IPS-15b (cell line): Measurements from ENCODE around the gene CRIP1.

Experiments
- H3K27me3 ChIP-seq: one replicate; pipeline ENCODE4 v1.6.1; 2013; ENCODE audit warnings: low read length; ENCODE audit not compliant: control insufficient read depth, insufficient read depth
- H3K36me3 ChIP-seq: one replicate; pipeline ENCODE4 v1.6.1; 2013; ENCODE audit warnings: low read length; ENCODE audit not compliant: control insufficient read depth, insufficient read depth
- H3K4me1 ChIP-seq: one replicate; pipeline ENCODE4 v1.6.1; 2013; ENCODE audit warnings: mild to moderate bottlenecking, low read length; ENCODE audit not compliant: control insufficient read depth, insufficient read depth
- H3K4me3 ChIP-seq: one replicate; pipeline ENCODE4 v1.5.1; 2013; ENCODE audit warnings: low read depth, low read length
- H3K9ac ChIP-seq: one replicate; pipeline ENCODE4 v1.6.1; 2013; ENCODE audit warnings: low read depth, mild to moderate bottlenecking, low read length
- H3K9me3 ChIP-seq: one replicate; pipeline ENCODE4 v1.6.1; 2013; ENCODE audit warnings: mild to moderate bottlenecking, low read length; ENCODE audit not compliant: control insufficient read depth, insufficient read depth

Gene CRIP1

DNA sequence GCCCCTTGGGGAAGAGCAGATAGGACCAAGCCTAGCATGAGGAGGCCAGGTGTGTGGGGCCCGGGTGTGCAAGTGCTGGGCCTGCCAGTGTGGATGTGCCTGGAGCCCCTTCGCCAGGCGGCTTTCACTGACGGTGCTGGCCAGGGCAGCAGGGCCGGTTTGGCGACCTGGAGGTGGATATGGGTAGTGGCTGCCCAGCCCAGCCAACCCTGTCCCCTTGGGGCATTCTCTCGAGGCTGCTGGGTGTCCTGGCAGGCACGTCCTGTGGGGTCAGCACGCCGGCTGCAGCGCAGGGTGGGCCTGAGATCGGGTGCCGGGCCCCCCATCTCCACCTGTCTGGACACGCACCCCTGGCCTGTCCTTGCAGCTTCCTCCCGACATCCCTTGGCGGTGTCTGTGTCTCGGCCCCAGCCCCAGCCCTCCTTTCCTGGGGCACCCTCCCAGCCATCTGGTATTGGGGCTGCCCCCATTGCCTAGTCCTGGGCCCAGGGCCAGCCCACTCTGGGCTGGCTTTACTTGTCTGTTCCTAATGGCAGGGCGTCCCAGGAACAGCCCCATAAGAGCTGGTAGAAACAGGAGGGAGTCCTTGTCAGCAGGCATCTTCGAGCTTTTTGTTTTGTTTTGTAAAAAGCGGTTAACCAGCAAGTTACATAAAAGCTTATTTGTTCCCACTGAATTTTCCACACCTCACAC lies 19.3 kb upstream of the CRIP1 start:
- no peak overlapping the region for H3K9ac ChIP-seq
- no peak overlapping the region for H3K4me3 ChIP-seq
- H3K36me3 ChIP-seq: peaks cover 57% of the 10 kb centered on the region
- H3K9me3 ChIP-seq: no peaks in the 10 kb centered on the region
- H3K4me1 ChIP-seq: no peaks in the 10 kb centered on the region
- H3K27me3 ChIP-seq: no peaks in the 10 kb centered on the region

DNA sequence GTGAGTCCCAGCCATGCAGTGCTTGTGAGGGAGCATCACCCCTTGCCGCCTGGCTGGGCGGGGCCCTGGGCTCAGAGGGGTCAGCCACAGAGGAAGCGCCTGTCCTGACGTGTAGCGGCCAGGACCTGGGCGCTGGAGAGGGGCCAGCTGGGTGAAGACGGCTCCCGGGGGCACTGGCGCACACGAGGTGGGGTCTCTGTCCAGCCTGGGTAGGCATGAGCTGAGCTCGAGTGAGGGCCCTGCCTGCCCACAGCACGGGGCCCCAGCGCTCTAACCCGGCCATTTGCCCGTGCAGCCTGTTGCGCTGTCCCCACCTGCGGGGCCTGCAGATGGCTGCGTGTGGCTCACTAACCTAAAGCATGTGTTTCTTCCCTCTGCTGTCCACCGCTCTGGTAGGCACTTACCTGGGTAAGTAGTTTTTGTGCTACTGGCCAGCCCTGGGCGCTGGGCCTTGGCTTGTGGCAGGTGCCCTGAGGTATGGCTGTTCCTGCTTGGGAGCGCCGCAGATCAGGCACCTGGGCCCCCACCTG lies 18.7 kb upstream of the CRIP1 start:
- Histone ChIP-seq H3K9me3 (no peaks in the 10 kb centered on the region), H3K4me3 (no peak overlapping the region), H3K9ac (no peak overlapping the region), H3K36me3 (peaks cover 55% of the 10 kb centered on the region), H3K4me1 (no peaks in the 10 kb centered on the region), H3K27me3 (no peaks in the 10 kb centered on the region)

DNA sequence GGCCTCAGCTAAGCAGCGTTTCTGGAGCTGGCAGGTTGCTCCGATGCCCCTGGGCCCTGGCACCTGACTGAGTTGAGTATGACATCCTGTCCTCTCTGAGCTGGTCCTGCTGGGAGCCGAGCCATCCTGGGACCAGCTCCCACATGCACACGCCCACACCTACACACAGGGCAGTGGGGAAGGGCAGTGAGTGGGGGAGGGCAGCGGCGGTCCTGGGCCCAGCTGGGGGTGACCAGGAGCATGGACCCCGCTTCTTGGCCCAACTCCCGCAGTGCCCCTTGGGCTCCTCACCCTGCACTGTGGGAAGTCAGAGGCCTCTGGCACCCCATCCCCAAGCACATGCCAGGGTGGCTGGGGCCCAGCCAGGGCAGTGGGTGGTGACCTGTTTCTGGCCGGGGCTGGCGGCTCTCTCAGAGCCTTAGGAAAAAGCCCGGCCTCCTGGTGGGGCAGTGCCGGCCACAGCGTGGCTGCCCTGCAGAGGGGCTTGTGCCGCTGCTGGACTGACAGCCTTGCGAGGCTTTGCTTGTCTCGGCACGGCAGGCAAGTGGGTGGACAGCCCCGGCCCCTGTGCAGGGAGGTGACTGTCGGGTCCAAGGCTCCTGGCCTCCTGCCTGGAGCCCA lies 18.0 kb upstream of the CRIP1 start:
- Histone ChIP-seq H3K27me3 (no peaks in the 10 kb centered on the region), H3K9ac (no peak overlapping the region), H3K4me3 (no peak overlapping the region), H3K4me1 (no peaks in the 10 kb centered on the region), H3K36me3 (peaks cover 48% of the 10 kb centered on the region), H3K9me3 (no peaks in the 10 kb centered on the region)

GRCh38 chr14:105469456-105470349 lies 17.0 kb upstream of the CRIP1 start:
- H3K9ac ChIP-seq: no peak overlapping the region
- H3K9me3 ChIP-seq: no peaks in the 10 kb centered on the region
- no peak overlapping the region for H3K4me3 ChIP-seq
- H3K27me3 ChIP-seq: no peaks in the 10 kb centered on the region
- H3K4me1 ChIP-seq: no peaks in the 10 kb centered on the region
- H3K36me3 ChIP-seq: peaks cover 41% of the 10 kb centered on the region

DNA sequence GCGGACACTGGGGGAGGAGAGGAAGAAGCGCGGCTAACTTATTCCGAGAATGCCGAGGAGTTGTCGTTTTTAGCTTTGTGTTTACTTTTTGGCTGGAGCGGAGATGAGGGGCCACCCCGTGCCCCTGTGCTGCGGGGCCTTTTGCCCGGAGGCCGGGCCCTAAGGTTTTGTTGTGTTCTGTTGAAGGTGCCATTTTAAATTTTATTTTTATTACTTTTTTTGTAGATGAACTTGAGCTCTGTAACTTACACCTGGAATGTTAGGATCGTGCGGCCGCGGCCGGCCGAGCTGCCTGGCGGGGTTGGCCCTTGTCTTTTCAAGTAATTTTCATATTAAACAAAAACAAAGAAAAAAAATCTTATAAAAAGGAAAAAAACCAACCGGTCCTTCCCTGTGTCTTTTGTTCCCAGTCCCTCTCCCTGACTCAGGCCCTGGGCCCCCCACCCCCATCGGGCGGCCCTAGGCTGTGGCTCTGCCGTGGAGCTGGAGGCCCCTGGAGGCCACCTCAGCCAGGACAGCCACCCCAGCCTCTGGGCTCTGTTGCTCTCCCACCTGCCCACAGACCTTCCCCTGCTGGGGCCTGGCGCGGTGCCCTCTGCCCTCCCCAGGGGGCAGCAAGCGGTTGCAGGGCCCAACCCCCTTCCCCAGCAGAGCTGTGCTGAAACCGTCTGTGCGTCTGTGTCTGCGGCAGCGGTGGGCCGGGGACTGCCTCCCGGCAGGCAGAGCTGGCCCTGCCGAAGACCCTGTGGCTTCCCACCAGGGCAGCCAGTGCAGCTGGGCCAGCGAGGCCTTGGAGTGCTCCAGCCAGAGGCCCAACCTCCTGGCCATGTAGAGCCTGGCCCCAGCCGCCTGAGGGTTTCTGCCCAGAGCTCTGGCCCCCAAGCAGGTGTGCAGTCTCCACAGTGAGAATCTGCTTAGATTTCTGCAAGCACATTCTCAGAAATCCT lies 16.1 kb upstream of the CRIP1 start:
- Histone ChIP-seq H3K4me1 (no peaks in the 10 kb centered on the region), H3K9ac (no peak overlapping the region), H3K27me3 (peaks cover 6% of the 10 kb centered on the region), H3K4me3 (no peak overlapping the region), H3K36me3 (peaks cover 32% of the 10 kb centered on the region), H3K9me3 (no peaks in the 10 kb centered on the region)

DNA sequence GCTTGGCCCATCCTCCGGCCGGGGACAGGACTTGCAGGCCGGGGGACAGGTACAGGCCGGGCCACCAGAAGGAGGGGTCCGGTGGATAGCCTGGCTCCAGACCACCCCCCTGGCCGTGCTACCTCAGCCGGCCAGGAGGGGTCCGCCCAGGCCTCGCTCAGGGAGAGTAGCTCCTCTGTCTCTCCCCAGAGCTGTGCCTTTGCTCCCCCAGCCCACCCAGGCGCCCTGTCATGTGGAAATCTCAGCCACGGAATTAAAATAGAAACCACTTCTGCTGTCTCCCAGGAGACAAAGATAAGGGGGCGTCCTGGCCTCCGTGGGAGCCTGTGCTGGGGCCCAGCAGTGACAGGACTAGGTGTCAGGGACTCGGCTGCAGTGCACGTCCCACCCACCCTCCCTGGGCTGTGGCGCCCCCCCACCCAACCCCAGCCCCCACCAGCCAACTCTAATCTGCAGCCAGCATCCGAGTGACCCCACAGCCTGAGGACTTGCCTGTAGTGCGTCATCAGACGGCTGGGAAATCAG lies 15.3 kb upstream of the CRIP1 start:
- no peak overlapping the region for H3K4me3 ChIP-seq
- no peak overlapping the region for H3K9ac ChIP-seq

GRCh38 chr14:105471823-105472485 lies 14.7 kb upstream of the CRIP1 start:
- H3K4me1 ChIP-seq: no peaks in the 10 kb centered on the region
- H3K27me3 ChIP-seq: peaks cover 19% of the 10 kb centered on the region

More for the DNA sequence above, 15.3 kb upstream of the CRIP1 start:
- Histone ChIP-seq H3K4me1 (no peaks in the 10 kb centered on the region), H3K9me3 (no peaks in the 10 kb centered on the region), H3K36me3 (peaks cover 26% of the 10 kb centered on the region), H3K27me3 (peaks cover 13% of the 10 kb centered on the region)

GRCh38 chr14:105472486-105472991 lies 14.1 kb upstream of the CRIP1 start:
- Histone ChIP-seq H3K27me3 (peaks cover 24% of the 10 kb centered on the region), H3K9me3 (no peaks in the 10 kb centered on the region), H3K4me3 (no peak overlapping the region), H3K4me1 (no peaks in the 10 kb centered on the region), H3K36me3 (peaks cover 14% of the 10 kb centered on the region), H3K9ac (no peak overlapping the region)

More at GRCh38 chr14:105471823-105472485, 14.7 kb upstream of the CRIP1 start:
- no peak overlapping the region for H3K4me3 ChIP-seq
- peaks cover 20% of the 10 kb centered on the region for H3K36me3 ChIP-seq
- H3K9ac ChIP-seq: no peak overlapping the region
- H3K9me3 ChIP-seq: no peaks in the 10 kb centered on the region

GRCh38 chr14:105473033-105473676 lies 13.5 kb upstream of the CRIP1 start:
- H3K4me1 ChIP-seq: no peaks in the 10 kb centered on the region
- no peak overlapping the region for H3K9ac ChIP-seq
- peaks cover 9% of the 10 kb centered on the region for H3K36me3 ChIP-seq
- no peaks in the 10 kb centered on the region for H3K9me3 ChIP-seq
- peaks cover 28% of the 10 kb centered on the region for H3K27me3 ChIP-seq
- H3K4me3 ChIP-seq: no peak overlapping the region
